Right renal cortex interstitium (tissue), 3 donors: ENCODE measurements around the gene SMPD4. TPM values are rescaled to one million over a fixed set of nuclear protein-coding genes. Genes with fewer than 3 reads are reported as not detected.
"Not testable (repeated sequence)": the region's sequence is repeated elsewhere in the genome, so short reads cannot be mapped to it uniquely, and the experiment has no call there.

ENCODE experiments used
- DNase-seq, 3 donors: peaks; one replicate each; pipeline ENCODE4 v3.0.0-alpha.2; 2013; ENCODE audit warnings: low read depth in 3 of 3, low spot score in 2 of 3
- polyA plus RNA-seq, 3 donors: library from polyadenylated mRNA; unstranded; fragments of 120-200 nt; gene quantifications; one replicate each; pipeline ENCODE4 v1.2.1, GENCODE V29; 2013; ENCODE audit not compliant: insufficient read length in 3 of 3

The SMPD4 gene
- polyA plus RNA-seq: 10 to 100 TPM; 47.4 to 60.0 (median 56.1) TPM

- peak; percentile 85 to 92 (median 90) for DNase-seq
Measured at GRCh38 chr2:130181325-130181879, at the start of gene SMPD4. SMPD4 (minus strand) TSS chr2:130181602; CDS start chr2:130176592, 5,010 bp downstream.

- not testable (repeated sequence) for DNase-seq
Measured at GRCh38 chr2:130230907-130231306, 49.5 kb upstream of the SMPD4 start.

- DNase-seq: not testable (repeated sequence)
Measured at GRCh38 chr2:130230376-130230775, 49.0 kb upstream of the SMPD4 start.

- DNase-seq: not testable (repeated sequence)
Measured at GRCh38 chr2:130229161-130229510, 47.7 kb upstream of the SMPD4 start.

- not testable (repeated sequence) for DNase-seq
Measured at GRCh38 chr2:130228467-130229160, 47.2 kb upstream of the SMPD4 start.

- not testable (repeated sequence) for DNase-seq
Measured at GRCh38 chr2:130228005-130228404, 46.6 kb upstream of the SMPD4 start.

GRCh38 chr2:130222523-130222922, 41.1 kb upstream of the SMPD4 start:
- not testable (repeated sequence) for DNase-seq

GRCh38 chr2:130220505-130220904, 39.1 kb upstream of the SMPD4 start:
- not testable (repeated sequence) for DNase-seq

- not testable (repeated sequence) for DNase-seq
Measured at GRCh38 chr2:130219147-130219546, 37.7 kb upstream of the SMPD4 start.

GRCh38 chr2:130207051-130207450, 25.6 kb upstream of the SMPD4 start:
- DNase-seq: not testable (repeated sequence)

- not testable (repeated sequence) for DNase-seq
Measured at GRCh38 chr2:130203150-130203549, 21.7 kb upstream of the SMPD4 start.

GRCh38 chr2:130202518-130202917, 21.1 kb upstream of the SMPD4 start:
- not testable (repeated sequence) for DNase-seq

GRCh38 chr2:130198343-130198742, 16.9 kb upstream of the SMPD4 start, which contains the start of gene TUBA3E:
TUBA3E (minus strand) TSS chr2:130198439; CDS start chr2:130198360, 79 bp downstream.
- no peak for DNase-seq

- DNase-seq: not testable (repeated sequence)
Measured at GRCh38 chr2:130196052-130196451, 14.7 kb upstream of the SMPD4 start.

GRCh38 chr2:130195089-130195635, 13.8 kb upstream of the SMPD4 start:
- DNase-seq: not testable (repeated sequence)

GRCh38 chr2:130193824-130194223, 12.4 kb upstream of the SMPD4 start:
- not testable (repeated sequence) for DNase-seq

- DNase-seq: not testable (repeated sequence)
Measured at GRCh38 chr2:130192451-130192850, 11.0 kb upstream of the SMPD4 start.

GRCh38 chr2:130191319-130191718, 9.9 kb upstream of the SMPD4 start:
- DNase-seq: not testable (repeated sequence)

GRCh38 chr2:130190237-130190636, 8.8 kb upstream of the SMPD4 start:
- no peak for DNase-seq

GRCh38 chr2:130188958-130189357, 7.6 kb upstream of the SMPD4 start:
- not testable (repeated sequence) for DNase-seq

- not testable (repeated sequence) for DNase-seq
Measured at GRCh38 chr2:130187859-130188792, 6.7 kb upstream of the SMPD4 start.
